ENCODE measurements around the gene ISG20.

ISG20 gene

DNA sequence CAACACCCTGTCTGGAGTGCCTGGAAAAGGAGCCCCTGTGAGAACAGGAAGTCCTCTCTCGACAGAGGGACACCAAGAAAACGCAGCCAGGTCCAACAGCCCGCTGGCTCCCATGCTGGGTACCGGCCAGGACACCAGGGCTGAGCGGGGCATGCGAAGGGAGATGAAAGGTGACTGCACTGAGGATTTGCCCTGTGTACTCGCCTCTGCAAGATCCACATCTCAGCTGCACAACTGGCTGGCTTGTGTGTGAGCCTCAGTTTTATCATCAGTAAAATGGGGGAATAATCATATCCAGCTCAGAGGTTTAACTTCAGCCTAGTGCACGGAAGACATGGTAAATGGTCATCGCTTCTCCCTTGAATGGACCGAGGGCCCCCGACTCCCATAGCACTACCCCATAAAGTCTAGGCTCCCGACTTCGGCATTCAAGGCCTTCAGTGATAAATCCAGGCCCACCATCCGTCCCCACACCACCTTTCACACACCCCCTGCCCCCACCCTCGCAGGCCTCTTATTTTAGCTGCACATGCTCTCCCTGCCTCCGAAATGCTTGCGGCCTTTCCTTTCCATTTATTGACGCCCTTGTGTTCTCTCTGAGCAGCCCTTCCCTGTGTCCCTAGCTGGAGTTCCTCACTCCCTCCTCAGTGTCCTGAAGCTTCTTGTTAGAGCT, 15.8 kb downstream of the ISG20 start:
- TF ChIP-seq, protein P1, sequence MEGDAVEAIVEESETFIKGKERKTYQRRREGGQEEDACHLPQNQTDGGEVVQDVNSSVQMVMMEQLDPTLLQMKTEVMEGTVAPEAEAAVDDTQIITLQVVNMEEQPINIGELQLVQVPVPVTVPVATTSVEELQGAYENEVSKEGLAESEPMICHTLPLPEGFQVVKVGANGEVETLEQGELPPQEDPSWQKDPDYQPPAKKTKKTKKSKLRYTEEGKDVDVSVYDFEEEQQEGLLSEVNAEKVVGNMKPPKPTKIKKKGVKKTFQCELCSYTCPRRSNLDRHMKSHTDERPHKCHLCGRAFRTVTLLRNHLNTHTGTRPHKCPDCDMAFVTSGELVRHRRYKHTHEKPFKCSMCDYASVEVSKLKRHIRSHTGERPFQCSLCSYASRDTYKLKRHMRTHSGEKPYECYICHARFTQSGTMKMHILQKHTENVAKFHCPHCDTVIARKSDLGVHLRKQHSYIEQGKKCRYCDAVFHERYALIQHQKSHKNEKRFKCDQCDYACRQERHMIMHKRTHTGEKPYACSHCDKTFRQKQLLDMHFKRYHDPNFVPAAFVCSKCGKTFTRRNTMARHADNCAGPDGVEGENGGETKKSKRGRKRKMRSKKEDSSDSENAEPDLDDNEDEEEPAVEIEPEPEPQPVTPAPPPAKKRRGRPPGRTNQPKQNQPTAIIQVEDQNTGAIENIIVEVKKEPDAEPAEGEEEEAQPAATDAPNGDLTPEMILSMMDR (IDR thresholded peaks at IDR 0.05) = no peak

DNA sequence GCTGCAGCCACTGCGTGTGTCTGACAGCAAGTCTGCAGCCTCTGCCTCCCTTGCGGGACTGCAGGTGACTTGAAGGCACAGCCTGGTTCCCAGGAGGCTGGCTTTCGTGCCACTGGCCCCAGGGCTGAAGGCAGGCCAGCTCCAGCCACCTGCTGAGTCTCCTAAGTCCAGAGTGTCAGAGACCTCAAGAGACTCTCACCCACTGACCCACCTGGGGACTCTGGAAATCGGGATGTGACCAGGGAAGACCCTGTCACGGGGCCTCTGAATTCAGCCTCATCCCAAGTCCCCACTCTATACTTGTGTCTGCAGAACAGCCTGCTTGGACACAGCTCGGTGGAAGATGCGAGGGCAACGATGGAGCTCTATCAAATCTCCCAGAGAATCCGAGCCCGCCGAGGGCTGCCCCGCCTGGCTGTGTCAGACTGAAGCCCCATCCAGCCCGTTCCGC, 16.3 kb downstream of the ISG20 start:
- TF ChIP-seq, protein P1 (IDR thresholded peaks at IDR 0.05) = no peak

DNA sequence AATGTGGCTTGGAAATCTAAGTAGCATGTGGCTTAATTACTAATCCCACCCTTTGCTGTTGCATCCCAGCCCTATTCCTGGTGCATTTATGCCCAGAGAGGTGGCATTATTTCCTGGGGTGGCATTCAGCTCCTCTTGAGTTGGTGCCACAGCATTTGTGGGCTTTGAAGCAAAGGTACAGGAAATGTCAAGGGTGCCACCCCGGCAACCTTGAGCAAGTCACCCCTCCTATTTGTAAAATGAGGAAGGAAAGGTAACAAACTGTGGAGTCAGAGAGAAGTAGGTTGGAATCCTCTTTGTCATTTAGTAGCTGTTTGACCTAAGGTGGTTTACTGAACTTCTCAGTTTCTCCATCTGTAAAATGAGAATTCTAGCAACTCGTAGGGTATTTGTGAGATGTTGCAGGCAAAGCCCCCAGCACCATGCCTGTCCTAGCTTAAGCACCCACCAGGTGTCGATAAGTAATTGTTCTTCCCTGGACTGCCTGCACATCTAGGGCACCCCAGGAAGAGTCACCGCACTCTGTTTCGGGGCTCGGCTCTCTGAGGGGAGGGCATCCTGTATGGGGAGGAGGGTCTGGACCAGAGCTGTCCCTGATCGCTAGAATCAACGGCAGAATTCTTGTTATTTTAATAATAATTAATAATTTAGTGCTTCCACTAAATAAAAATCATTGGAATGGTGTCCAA, 17.1 kb downstream of the ISG20 start:
- TF ChIP-seq, protein P1 (IDR thresholded peaks at IDR 0.05) = no peak

DNA sequence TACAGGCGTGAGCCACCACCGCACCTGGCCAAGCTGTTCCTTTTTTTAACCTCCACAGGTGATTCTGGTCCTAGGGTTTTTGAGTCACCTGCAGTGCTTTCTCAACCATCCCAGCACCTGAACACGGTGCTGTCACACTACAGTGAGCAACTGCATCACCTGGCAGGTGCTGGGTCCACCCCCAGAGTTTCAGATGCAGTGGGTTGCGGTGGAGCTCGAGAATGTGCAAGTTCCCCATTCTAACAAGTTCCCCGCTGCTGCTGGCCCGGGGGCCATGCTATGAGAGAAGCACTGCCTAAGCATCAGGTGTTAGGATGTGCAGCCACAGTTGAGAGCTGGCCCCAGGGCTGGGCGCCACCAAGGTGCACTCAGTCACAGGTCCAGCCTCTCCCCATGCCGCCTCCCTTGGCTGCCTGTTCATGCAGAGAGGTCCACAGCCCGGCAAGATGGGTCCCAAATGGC, 18.0 kb downstream of the ISG20 start:
- TF ChIP-seq, protein P1 (IDR thresholded peaks at IDR 0.05) = no peak

DNA sequence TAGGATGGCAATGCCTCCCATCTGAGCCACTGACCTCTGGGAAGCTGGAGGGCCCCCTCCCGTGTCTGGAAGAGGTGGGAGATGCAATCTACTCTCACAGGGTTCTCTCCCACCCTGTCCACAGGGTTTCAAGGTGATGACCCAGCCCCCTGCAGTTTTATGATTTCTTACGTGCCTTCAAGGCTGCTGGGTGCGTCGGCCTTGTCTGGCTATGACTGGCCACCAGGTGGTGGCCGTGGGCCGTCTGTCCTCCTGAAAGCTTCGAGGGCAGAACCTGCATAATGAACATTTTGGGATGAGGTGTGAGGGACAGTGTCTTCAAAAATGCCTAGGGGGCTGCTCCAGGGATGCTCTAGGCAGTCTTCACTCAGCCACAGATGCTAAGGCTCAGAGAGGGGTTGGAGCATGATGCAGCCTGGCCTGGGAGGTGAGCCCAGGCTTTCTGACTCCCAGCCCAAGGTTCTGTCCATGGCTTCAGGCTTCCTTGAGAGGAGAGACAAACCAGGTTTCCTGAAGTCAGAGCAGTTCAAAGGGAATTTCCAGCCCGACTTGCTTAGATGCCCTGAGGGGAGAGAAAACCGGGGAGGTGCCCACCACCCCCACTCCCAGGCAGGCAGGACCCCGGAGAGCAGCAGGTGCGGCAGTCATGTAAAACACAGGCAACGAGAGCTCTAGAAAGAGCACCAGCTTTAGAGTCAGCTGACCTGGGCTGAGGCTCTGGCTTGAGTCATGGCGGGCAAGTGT, 18.7 kb downstream of the ISG20 start:
- TF ChIP-seq, protein P1 (IDR thresholded peaks at IDR 0.05) = peak; percentile 92

DNA sequence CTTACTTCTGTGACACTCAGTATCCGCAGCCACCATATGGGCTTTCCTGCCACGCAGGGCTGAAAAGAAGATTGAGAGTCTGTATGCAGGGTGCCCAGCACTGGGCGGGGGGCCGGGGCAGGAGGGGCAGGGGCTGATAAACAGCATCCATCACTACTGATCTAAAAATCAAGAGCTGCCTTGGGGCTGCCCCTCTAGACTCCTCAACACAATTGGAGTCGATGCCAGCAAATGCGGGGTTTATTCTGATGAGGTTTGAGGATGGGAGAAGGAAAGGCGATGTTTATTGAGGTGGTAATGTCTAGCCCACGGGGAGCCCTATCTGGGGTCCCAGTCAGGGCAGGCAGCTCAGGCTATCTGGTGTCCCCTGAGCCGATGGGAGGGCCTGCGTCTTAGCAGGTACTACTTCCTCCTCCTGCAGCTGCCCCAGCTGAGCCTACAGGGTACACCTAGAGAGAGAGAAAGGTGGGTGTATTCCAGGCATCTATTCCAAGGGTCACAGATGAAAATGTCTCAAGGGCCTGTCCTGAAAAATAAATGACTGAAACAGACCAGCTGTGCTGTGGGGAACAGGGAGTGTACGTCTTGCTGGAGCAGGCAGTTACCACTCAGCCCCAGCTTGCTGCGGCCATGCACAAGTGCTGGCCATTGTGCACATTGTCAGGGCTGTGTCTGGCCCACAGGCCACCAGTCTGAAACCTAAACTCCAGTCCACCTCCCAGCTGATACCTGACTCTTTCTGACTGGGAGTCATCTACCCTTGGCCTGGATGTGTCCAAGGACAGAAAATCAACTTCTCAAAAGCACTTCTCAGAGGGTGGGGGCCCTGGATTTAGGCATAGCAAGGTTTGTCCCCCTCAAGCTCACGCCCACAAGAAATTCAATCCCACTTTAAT, 19.5 kb downstream of the ISG20 start:
- TF ChIP-seq, protein P1 (IDR thresholded peaks at IDR 0.05) = no peak
